K562 (cell line): Measurements from ENCODE around the gene CELSR2. TPM values are rescaled to one million over a fixed set of nuclear protein-coding genes. Genes with fewer than 3 reads are reported as not detected.

Source experiments
- E2F6 ChIP-seq, 2 experiments: IDR thresholded peaks; 2 replicates each; pipeline ENCODE4 v1.6.1; 2011; ENCODE audit warnings: borderline replicate concordance in 1 of 2, control low read depth in 1 of 2, low read depth in 1 of 2, low read length in 1 of 2, mild to moderate bottlenecking in 1 of 2, mixed read lengths in 1 of 2, moderate library complexity in 1 of 2; ENCODE audit not compliant: insufficient read depth in 1 of 2, insufficient read length in 1 of 2, poor library complexity in 1 of 2, severe bottlenecking in 1 of 2; ENCODE audit errors: extremely low read depth in 1 of 2
- ELK3 ChIP-seq: fragments of 450-650 bp; formaldehyde crosslinking; IDR thresholded peaks from 2 replicates; pipeline ENCODE4 v1.4.0; 2020; ENCODE audit warnings: mild to moderate bottlenecking
- HBP1 ChIP-seq: fragments of 450-650 bp; formaldehyde crosslinking; IDR thresholded peaks from 2 replicates; pipeline ENCODE4 v1.4.0; 2022; ENCODE audit warnings: missing genetic modification characterization
- IFI16 ChIP-seq: fragments of 250-450 bp; sonication (Bioruptor Pico); IDR thresholded peaks from 2 replicates; pipeline ENCODE4 v2.1.2; 2022; ENCODE audit warnings: mild to moderate bottlenecking, inconsistent platforms
- RFX7 ChIP-seq: fragments of 250-450 bp; sonication (Bioruptor Pico); IDR thresholded peaks from 2 replicates; pipeline ENCODE4 v1.5.1; 2021; ENCODE audit warnings: mild to moderate bottlenecking
- SNAPC5 ChIP-seq: fragments of 250-450 bp; sonication (Bioruptor Pico); IDR thresholded peaks from 2 replicates; pipeline ENCODE4 v1.8.0; 2021; ENCODE audit warnings: moderate library complexity, mild to moderate bottlenecking, inconsistent platforms
- THAP12 ChIP-seq: fragments of 250-450 bp; sonication (Bioruptor Pico); IDR thresholded peaks from 2 replicates; pipeline ENCODE4 v1.9.0; 2021; ENCODE audit warnings: mild to moderate bottlenecking, inconsistent platforms
- ZBTB7A ChIP-seq: IDR thresholded peaks from 2 replicates; pipeline ENCODE4 v1.6.1; 2011; ENCODE audit warnings: low read depth, mild to moderate bottlenecking, low read length, moderate library complexity, borderline replicate concordance; ENCODE audit not compliant: control insufficient read depth
- ZNF174 ChIP-seq: fragments of 250-450 bp; sonication (Bioruptor Pico); IDR thresholded peaks from 2 replicates; pipeline ENCODE4 v1.4.0; 2020; ENCODE audit warnings: mild to moderate bottlenecking
- ZNF398 ChIP-seq: fragments of 250-450 bp; sonication (Bioruptor Pico); IDR thresholded peaks from 2 replicates; pipeline ENCODE4 v1.8.0; 2021; ENCODE audit warnings: moderate library complexity, mild to moderate bottlenecking, inconsistent platforms
- polyA plus RNA-seq, 8 experiments: library from polyadenylated mRNA; depleted of rRNA in 4 of 8; stranded (reverse) in 5 of 8; unstranded in 3 of 8; fragments of >200 nt; fragmentation: Nextera tagmentation in 2 of 8; fragmentation: Illumina TruSeq in 1 of 8; extraction: Ambion mirVana in 2 of 8; extraction: Trizol in 1 of 8; gene quantifications; 2 replicates each; pipeline versions ENCODE4 v1.2.1 to v1.2.3, GENCODE V29; 2011 to 2014; ENCODE audit warnings: inconsistent platforms in 1 of 8, missing spikeins in 1 of 8
- total RNA-seq, 7 experiments: library from RNA; depleted of rRNA in 6 of 7; stranded (reverse); fragments of >200 nt in 6 of 7; fragmentation: Illumina TruSeq in 2 of 7; extraction: Trizol in 2 of 7; gene quantifications; 2 replicates each; pipeline versions ENCODE4 v1.2.1 to v1.2.3, GENCODE V29; 2011 to 2021; ENCODE audit warnings: low replicate concordance in 1 of 7

Gene CELSR2
- total and polyA plus RNA-seq, 9 of the 15 experiments (the other 6 are each of a cell fraction or from before 2014, with no cell fraction given), result 0.31 to 21.9 (median 4.2) TPM

GRCh38 chr1:109306832-109307273, 57.5 kb downstream of the CELSR2 start, which contains the start of gene MYBPHL (continued):
- TF ChIP-seq THAP12, result no peak
- TF ChIP-seq ELK3 (CRISPR knock-in tag), result no peak
- TF ChIP-seq SNAPC5 (CRISPR knock-in tag), result no peak
- TF ChIP-seq ZBTB7A, result peak; percentile 21; the same call in 1 of the 2 replicates
- no peak for TF ChIP-seq IFI16
- TF ChIP-seq HBP1 (CRISPR knock-in tag), result 0 out of 2 replicates have a peak, but pooled peaks have one; percentile 11
- TF ChIP-seq ZNF398 (CRISPR knock-in tag), result no peak
- no peak for TF ChIP-seq ZNF174
- TF ChIP-seq RFX7 (CRISPR knock-in tag), result no peak
- TF ChIP-seq E2F6 (IDR thresholded peaks at IDR 0.05; ENCODE audit: borderline replicate concordance in 1 of 2, extremely low read depth in 1 of 2, insufficient read depth in 1 of 2, insufficient read length in 1 of 2, low read depth in 1 of 2, low read length in 1 of 2, poor library complexity in 1 of 2, severe bottlenecking in 1 of 2), result peak in 1 of 2 experiments; percentile 4
